HG02571 (cell line): ENCODE results near the gene TEX36.
"Not testable (repeated sequence)": the region's sequence is repeated elsewhere in the genome, so short reads cannot be mapped to it uniquely, and the experiment has no call there.

ENCODE experiments used
- ATAC-seq: cut with Tn5 transposase; IDR thresholded peaks from one replicate; pipeline ENCODE4 v1.9.1; 2021; ENCODE audit warnings: mild to moderate bottlenecking, moderate library complexity; ENCODE audit not compliant: unreplicated experiment

TEX36 gene

DNA sequence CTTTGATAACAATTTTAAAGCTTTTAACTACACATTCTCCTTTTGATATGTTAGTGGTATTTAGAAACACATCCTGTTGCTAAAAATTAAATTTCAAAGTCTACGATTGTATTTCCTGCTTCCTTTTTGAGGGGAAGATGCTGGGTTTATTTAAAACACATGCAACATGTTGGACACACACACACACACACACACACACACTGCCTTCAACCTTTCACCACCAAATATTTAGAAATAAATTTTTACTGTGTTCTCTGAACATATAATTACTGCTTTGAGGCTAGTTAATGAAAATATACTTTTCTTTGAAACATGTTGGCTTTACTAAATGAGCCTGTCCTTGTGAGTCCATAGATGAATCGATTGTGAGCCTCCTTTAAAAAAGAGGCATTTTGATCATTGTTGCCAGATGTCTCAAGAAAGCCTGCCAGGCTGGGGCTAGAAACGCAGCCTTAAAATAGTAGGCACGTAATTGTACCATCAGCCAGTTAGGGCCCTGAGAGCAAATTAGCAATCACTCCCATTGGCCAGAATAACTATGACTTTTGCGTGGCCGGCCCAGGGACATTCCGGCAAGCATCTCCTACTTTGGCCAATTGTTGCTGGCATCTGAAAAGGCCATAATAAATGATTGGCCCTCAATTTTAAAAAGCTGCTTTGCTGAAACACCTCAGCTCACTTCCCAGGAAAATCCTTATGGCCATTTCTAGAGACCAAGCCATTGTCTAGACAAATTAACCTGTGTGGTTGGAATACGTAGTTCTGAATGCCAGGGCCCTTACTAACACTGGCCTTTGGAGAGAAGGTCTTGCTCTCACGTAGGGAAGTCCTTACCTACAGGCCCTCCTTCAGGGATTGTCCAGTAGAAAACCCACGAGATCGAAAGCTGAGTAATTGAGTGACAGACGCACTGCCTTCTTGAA is 9.9 kb upstream of the TEX36 start:
- ATAC-seq: no peak

DNA sequence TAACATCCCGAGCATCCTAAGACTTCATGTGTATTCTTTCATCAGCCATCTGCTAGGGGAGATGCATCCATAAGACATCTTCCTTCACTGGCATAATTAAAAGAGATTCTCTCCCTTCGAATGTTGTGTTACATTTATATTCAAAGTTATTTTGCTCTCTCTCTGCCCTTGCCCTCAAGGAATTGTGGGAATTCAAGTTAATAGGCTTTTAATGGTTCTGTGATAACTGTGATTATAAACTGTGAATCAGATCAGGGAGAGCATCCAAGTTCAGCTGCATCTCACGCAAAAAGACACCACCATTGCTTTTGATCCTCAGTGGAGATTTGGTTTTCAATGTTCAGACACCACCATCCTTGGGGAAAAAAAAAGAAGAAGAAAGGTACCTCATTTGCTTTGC is 9.2 kb upstream of the TEX36 start:
- ATAC-seq: no peak

DNA sequence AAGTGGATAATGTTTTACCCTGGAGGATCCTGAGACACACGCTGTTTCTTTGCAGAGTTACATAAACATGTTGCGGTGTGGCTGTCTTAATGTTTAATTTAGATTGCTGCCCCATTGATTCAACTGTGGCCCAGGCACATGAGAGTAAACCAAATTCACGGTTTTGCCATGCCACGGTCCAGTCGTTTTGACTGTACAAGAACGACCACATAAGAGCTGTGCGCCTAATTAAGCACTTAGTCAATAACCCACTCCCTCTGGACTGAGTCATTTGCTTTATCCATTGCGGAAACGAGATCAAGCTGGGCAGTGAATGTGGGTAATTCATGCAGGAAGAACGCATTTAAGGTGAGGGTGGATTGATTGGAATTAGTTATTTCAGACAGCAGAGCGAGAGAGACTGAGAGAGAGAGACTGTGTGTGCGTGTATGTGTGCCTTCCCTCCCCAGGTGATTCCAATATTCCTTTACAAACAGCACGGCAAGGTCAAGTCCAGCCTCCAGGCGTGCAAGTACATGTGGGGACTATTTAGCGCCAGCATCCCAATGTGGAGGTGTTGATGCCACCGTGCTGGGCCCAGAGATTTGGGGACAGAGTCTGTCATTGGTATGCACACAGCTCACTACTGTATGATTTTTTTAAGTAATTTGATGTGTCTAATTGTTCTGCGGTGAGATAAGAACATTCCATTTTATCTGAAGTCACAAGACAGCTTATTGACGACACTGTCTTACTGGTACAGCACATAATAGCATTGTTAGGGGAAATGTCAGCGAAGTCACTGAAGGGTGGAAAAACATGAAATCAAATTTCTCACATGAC is 8.4 kb upstream of the TEX36 start:
- no peak for ATAC-seq

DNA sequence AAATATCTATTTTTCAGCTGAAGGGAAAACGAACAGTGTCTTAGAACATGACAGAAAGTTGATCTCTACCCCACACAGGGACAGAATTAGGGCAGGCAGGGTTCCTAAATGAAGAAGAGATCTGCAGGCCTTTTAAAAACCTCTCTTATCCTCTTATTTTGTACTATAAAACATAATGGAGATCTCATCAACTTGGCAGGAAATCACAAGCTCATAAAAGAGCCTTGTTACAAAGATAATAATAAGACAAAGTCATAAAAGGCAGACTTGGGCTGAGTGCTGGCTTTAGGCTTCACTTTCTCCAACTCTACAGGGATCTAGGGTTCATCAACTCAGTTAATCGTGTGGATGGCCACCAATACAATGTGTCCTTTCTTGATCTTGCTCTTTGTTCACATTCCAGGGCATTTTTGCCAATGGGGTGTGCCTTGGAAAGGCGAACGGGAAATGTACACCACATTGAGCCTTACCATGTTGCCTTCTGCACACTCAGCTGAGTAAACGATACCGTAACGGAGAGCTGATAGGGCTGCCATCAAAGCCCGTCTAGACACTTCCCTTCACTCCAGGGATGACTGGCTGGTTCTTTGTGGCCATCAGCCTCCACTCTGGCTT is 7.1 kb upstream of the TEX36 start:
- ATAC-seq: no peak

DNA sequence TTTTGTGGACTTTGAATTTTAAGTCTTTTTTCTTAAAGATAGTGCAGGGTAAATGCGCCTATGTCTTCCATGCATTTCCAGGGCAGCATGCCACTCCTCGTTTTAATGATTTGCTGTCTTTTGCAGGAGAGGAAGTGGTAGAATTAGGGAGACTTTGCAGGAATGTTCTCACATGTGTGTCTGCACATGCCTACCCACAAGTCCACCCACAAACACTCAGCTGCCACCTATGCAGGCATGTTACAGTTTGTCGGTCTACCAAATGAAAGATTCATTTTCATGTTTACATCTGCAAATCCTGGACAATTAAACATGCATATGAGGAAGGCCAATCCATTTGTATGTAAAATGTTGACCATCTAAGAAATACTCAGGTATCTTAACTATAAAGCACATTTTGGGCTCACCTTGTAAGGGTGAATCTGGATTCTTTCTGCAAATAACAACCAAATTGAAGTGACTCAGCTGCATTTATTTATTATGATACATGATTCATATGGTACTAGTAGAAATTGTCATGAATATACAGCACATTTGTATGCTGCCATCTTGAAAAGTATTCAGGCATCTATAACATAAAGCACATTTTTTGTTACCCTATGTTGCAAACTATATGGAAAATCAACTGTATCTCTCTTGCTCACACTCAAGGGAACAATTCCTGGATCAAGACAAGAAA is 4.7 kb upstream of the TEX36 start:
- no peak for ATAC-seq

GRCh38 chr10:125684581-125684980 is 1.6 kb upstream of the TEX36 start:
- ATAC-seq: no peak

GRCh38 chr10:125683821-125684220 is 858 bp upstream of the TEX36 start:
- ATAC-seq: no peak

DNA sequence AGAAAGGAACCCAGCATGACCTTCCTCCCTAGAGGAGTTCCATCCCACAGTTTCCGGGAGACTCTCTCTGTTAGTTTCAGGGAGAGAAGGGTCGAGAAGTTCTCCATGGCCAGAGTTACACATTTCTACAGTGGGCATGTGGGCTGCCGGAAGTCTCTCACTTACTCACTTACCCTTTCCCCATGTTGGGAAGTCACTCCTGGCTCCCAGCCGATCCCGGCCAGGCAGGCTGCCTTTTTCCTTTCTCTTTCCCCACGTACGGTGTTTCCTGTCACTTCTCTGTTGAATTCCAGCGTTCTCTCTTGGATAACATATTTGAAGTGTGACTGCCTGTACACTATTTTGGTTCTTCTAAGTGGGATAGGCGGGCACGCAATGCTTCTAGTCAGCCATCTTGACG is 3.5 kb downstream of the TEX36 start:
- ATAC-seq: no peak

DNA sequence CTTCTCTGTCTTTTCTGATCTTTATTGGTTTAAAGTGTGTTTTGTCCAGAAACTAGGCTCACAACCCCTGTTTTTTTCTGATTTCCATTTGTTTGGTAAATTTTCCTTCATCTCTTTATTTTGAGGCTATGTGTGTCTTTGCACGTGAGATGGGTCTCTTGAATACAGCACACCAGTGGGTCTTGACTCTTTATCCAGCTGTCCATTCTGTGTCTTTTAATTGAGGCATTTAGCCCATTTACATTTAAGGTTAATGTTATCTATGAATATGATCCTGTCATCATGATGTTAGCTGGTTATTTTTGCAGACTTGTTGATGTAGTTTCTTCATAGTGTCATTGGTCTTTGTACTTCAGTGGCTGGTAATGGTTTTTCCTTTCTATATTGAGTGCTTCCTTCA is 10.1 kb downstream of the TEX36 start:
- ATAC-seq: no peak

DNA sequence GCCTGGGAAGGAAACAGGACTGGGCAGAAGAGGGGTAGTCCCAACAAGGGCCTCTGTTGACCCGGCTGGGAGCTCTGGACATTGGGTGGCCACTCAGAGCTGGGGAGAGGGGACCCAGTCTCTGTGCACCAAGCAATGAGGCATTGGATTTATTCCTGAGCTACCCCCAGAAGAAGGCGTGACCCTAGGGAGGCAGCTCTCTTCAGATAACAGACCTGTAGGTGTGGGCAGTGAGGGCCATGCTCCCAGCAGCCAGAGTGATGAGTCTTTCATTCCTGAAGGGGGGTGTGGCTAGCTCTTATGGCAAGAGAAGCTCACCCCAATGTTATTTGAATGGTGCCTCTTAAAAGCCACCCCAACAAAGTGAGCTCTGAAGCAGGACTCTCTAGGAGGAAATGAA is 20.4 kb downstream of the TEX36 start:
- no peak for ATAC-seq

DNA sequence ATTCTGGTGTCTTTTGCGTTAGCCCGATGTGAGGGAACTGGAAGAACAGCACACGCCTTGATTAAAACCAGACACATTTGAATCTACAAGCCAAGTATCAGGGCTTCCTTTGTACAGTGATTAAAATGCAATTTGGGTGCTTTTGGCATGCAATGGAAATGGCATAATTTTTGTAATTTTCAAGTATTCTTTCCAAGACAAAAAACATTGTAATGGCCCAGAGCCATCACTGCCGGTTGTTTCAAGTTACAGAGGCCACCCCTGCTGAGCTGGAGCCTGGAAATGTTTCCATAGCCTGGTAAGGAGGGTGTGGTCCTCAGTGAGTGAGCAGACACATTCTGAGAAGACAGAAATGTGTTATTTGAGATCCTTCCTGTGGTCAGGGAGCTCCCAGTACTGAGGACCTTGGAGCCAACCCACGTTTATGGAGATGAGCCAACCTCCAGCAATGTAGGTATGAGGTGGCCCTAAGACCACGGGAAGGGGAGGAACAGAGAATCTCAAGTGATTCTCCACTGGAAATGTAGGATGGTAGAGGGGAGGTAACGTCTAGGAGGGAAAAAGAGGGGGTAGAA is 20.9 kb downstream of the TEX36 start:
- ATAC-seq: no peak

DNA sequence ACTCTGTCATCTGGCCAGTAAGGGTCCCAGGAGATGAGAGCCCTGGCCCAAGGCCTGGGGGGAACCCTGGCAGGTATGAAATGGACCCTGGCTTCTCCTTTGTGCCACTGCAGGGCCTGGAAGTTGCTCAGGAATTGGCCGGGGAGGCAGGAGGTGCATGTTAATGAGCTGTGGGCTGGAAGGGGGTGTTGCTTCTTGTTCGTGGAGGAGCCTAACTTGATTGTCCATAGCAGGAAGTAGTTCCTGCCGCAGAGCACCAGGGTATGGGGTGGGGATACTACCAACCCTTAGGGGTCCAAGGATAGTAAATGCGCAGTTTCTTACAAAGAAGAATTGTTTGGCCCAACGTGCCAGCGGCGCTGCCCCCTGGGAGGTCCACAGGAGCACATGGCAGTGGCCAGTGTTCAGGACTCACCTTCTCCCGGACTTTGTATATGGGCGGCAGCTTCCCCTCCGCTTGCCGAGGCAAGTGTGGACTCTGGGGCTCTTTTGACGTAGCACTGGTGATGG is 21.5 kb downstream of the TEX36 start:
- ATAC-seq: no peak

DNA sequence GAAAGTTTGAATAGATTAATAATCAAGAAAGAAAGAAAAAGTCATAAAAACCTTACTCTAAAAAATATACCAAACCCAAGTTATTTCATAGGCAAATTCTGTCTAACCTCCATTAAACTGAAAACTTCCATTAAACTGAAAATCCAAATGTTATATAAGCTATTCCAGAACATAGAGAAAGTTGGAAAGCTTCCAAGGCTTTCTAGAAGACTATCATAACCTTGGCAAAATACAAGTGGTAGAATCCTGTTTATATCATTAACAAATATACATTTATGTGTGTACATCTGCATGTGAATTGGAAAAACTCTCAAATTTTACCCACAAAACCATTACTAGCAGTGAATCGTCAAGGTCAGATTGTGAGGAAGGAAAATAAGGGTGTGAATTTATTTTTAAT is 23.9 kb downstream of the TEX36 start:
- no peak for ATAC-seq

- no peak for ATAC-seq
These were observed 26.4 kb downstream of the TEX36 start for GRCh38 chr10:125656523-125656922.

- ATAC-seq: not testable (repeated sequence)
These were observed 29.9 kb downstream of the TEX36 start for GRCh38 chr10:125653113-125653512.

- no peak for ATAC-seq
These were observed 36.7 kb downstream of the TEX36 start for GRCh38 chr10:125646311-125646710.

DNA sequence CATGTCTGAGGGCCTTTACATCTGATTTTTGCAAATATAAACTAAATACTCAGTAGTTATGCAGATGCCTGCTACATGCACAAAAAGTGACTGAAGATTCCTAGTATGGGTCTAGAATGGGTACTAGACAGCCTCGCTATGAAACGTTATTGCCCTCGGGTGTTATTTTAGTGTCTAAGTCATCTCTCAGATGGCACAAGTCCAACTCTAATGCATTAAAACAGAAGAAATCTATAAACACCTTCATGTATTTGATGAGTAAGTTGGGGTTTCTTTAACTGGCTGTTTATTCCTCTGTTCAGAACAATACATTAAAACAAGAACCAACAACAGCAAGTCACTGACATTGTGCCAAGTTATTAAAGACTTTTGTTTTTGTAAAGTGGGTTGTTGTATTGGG is 41.6 kb downstream of the TEX36 start:
- no peak for ATAC-seq

DNA sequence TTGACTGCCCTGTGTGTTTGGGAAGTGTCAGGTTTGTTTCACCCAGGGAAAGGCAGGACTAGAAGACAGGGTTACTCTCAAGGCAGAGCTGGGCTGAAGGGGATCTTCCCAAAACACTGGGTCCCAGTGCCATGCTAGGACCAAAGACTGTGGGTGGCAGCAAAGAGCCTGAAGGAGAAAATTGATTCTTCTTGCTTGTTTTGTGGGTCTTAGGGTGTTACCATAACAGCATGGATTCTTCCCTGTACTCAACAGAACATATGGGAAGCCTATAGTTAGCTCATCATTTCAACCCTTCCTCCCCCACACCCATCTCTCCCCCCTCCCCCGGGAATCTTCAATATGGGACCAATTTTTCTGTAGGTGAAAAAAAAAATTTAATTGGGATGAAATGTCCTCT is 42.3 kb downstream of the TEX36 start:
- no peak for ATAC-seq

GRCh38 chr10:125639846-125640245 is 43.1 kb downstream of the TEX36 start:
- no peak for ATAC-seq

- ATAC-seq: no peak
These were observed 44.4 kb downstream of the TEX36 start for GRCh38 chr10:125638555-125638954.
